Subcutaneous adipose tissue (tissue), 4 donors: ENCODE measurements around the gene RNF20. TPM values are rescaled to one million over a fixed set of nuclear protein-coding genes. Genes with fewer than 3 reads are reported as not detected.

Source experiments
- CTCF ChIP-seq: fragments of 450-650 bp; IDR thresholded peaks from one replicate; pipeline ENCODE4 v1.5.1; 2016; ENCODE audit warnings: low read depth, mild to moderate bottlenecking, control low read depth, antibody characterized with exemption, moderate library complexity
- total RNA-seq, 4 donors: library from RNA; depleted of rRNA; stranded (reverse); fragments of >200 nt; gene quantifications; one replicate each; pipeline ENCODE4 v1.1.0, GENCODE V29; 2016

The RNF20 gene
- total RNA-seq, 4 donors from 2014 or later = 21.5 to 23.2 (median 22.9) TPM

GRCh38 chr9:101498323-101498722 lies 35.3 kb upstream of the RNF20 start:
- no peak for TF ChIP-seq CTCF

- TF ChIP-seq CTCF = no peak
These were observed 29.5 kb upstream of the RNF20 start for GRCh38 chr9:101504188-101504587.

GRCh38 chr9:101508211-101508610 lies 25.4 kb upstream of the RNF20 start:
- no peak for TF ChIP-seq CTCF

- TF ChIP-seq CTCF = no peak
These were observed 24.1 kb upstream of the RNF20 start for GRCh38 chr9:101509572-101509971.

- no peak for TF ChIP-seq CTCF
These were observed 23.2 kb upstream of the RNF20 start for GRCh38 chr9:101510459-101510858.

GRCh38 chr9:101511009-101511408 lies 22.6 kb upstream of the RNF20 start:
- TF ChIP-seq CTCF = no peak

GRCh38 chr9:101512116-101512515 lies 21.5 kb upstream of the RNF20 start:
- no peak for TF ChIP-seq CTCF
